Testis (tissue), 2 donors: ENCODE data around the gene NKD1.

Experiments used
- POLR2A ChIP-seq: fragments of 450-650 bp; IDR thresholded peaks from one replicate; pipeline ENCODE4 v1.6.1; 2017; ENCODE audit warnings: antibody characterized with exemption, mild to moderate bottlenecking, moderate library complexity
- TF ChIP-seq, protein P1 (sequence below), 3 experiments: fragments of 450-650 bp in 2 of 3; fragments of 200-600 bp in 1 of 3; sonication (generic) in 1 of 3; IDR thresholded peaks; one replicate each; pipeline ENCODE4 v1.5.1; 2016 to 2019; ENCODE audit warnings: antibody characterized with exemption in 3 of 3, mild to moderate bottlenecking in 2 of 3, moderate library complexity in 1 of 3

GRCh38 chr16:50619702-50620491 lies 71.7 kb downstream of the NKD1 start:
- TF ChIP-seq POLR2A: no peak
- TF ChIP-seq, protein P1, sequence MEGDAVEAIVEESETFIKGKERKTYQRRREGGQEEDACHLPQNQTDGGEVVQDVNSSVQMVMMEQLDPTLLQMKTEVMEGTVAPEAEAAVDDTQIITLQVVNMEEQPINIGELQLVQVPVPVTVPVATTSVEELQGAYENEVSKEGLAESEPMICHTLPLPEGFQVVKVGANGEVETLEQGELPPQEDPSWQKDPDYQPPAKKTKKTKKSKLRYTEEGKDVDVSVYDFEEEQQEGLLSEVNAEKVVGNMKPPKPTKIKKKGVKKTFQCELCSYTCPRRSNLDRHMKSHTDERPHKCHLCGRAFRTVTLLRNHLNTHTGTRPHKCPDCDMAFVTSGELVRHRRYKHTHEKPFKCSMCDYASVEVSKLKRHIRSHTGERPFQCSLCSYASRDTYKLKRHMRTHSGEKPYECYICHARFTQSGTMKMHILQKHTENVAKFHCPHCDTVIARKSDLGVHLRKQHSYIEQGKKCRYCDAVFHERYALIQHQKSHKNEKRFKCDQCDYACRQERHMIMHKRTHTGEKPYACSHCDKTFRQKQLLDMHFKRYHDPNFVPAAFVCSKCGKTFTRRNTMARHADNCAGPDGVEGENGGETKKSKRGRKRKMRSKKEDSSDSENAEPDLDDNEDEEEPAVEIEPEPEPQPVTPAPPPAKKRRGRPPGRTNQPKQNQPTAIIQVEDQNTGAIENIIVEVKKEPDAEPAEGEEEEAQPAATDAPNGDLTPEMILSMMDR (IDR thresholded peaks at IDR 0.05): no peak
